ENCODE results near the gene SLFN12L. TPM values are rescaled to one million over a fixed set of nuclear protein-coding genes. Genes with fewer than 3 reads are reported as not detected.

The SLFN12L gene
- 0.36 and 0.88 TPM in 2 replicates for total RNA-seq

DNA sequence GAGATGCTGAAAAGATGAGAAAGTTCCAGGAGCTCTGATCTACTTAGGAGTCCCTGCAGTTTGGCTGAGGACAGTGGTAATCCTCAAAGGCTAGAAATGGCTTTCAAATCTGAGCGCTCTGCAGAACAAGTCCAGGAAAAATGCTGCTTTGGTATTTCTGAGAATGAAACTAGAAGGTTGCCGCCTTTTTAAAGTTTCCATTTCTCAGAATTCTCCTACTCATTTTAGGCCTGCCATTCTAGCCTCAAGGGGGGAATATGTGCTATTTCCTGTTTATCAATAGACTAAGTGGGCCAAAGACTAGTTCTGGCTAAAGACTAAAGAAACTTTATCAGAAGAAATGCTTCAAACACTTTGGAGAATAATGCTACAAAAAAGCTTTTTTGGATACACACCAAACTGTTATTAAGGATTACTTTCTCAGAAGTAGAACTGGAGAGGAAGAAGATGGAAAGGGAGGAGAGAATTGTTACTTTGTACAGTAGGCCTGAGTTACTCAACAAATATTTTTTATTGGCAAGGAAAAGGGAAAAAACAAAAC is at the start of gene SLFN12L:
SLFN12L (minus strand) TSS at position 78 of the 541 bp plus-strand sequence. CDS start 15,314 bp downstream, outside the sequence.
- Histone ChIP-seq H3K4me2 (ENCODE audit: insufficient read depth, low read length) (no peak within 1 kb of the TSS), H3K79me2 (ENCODE audit: insufficient read depth, low read length) (no peaks in the 10 kb centered on the region), H3K4me1 (ENCODE audit: insufficient read depth, low read length) (peaks cover 8% of the 10 kb centered on the region), H3K36me3 (ENCODE audit: insufficient read depth, low read length) (no peaks in the 10 kb centered on the region), H4K20me1 (ENCODE audit: insufficient read depth, low read length) (no peaks in the 10 kb centered on the region), H3K27me3 (ENCODE audit: insufficient read depth, low read length) (no peaks in the 10 kb centered on the region), H3K4me3 (ENCODE audit: insufficient read depth, low read length) (no peak within 1 kb of the TSS), H3K9me3 (ENCODE audit: low read depth, low read length) (no peaks in the 10 kb centered on the region), H3K27ac (ENCODE audit: low read depth, low read length) (no peak within 1 kb of the TSS), H2AFZ (ENCODE audit: low read length) (no peak within 1 kb of the TSS)
- TF ChIP-seq, protein P1, sequence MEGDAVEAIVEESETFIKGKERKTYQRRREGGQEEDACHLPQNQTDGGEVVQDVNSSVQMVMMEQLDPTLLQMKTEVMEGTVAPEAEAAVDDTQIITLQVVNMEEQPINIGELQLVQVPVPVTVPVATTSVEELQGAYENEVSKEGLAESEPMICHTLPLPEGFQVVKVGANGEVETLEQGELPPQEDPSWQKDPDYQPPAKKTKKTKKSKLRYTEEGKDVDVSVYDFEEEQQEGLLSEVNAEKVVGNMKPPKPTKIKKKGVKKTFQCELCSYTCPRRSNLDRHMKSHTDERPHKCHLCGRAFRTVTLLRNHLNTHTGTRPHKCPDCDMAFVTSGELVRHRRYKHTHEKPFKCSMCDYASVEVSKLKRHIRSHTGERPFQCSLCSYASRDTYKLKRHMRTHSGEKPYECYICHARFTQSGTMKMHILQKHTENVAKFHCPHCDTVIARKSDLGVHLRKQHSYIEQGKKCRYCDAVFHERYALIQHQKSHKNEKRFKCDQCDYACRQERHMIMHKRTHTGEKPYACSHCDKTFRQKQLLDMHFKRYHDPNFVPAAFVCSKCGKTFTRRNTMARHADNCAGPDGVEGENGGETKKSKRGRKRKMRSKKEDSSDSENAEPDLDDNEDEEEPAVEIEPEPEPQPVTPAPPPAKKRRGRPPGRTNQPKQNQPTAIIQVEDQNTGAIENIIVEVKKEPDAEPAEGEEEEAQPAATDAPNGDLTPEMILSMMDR (IDR thresholded peaks at IDR 0.05; ENCODE audit: extremely low read depth, low read depth, low read length): no peak
- DNase-seq (ENCODE audit: insufficient read length, low spot score, missing footprints): peak; percentile 41

DNA sequence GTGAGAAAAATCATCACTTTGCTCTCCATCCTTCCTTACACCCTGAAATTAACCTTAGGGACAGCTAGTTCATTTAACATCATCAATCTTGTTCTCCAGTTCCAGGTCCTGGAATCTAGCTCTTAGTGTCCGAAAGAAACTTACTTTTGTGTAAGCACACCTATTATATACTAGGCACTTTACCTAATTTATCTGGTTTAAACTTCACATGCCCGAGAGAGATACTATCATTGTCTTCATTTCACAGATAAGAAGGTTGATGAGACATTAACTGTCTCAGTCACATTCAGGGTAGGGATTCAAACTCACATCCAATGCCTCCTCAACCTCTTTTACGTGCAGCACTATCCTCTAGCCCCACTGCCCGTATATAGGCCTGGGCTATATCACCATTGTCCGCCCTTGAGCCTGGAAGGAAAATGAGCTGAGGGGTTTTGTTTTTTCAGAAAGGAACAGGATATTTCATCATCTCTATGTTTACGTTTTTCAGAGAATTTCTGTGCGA is 49.1 kb upstream of the SLFN12L start:
- Histone ChIP-seq H3K79me2 (ENCODE audit: insufficient read depth, low read length) (peaks cover 44% of the 10 kb centered on the region), H2AFZ (ENCODE audit: low read length) (peak overlapping the region; percentile 97), H3K27me3 (ENCODE audit: insufficient read depth, low read length) (no peaks in the 10 kb centered on the region), H3K4me3 (ENCODE audit: insufficient read depth, low read length) (peak overlapping the region; percentile 94), H3K4me1 (ENCODE audit: insufficient read depth, low read length) (peaks cover 19% of the 10 kb centered on the region), H3K36me3 (ENCODE audit: insufficient read depth, low read length) (no peaks in the 10 kb centered on the region), H3K9me3 (ENCODE audit: low read depth, low read length) (no peaks in the 10 kb centered on the region), H3K27ac (ENCODE audit: low read depth, low read length) (peak overlapping the region; percentile 95), H3K4me2 (ENCODE audit: insufficient read depth, low read length) (peak overlapping the region; percentile 74), H4K20me1 (ENCODE audit: insufficient read depth, low read length) (peaks cover 14% of the 10 kb centered on the region)
- no peak for DNase-seq (ENCODE audit: insufficient read length, low spot score, missing footprints)
- TF ChIP-seq, protein P1 (IDR thresholded peaks at IDR 0.05; ENCODE audit: extremely low read depth, low read depth, low read length): no peak

DNA sequence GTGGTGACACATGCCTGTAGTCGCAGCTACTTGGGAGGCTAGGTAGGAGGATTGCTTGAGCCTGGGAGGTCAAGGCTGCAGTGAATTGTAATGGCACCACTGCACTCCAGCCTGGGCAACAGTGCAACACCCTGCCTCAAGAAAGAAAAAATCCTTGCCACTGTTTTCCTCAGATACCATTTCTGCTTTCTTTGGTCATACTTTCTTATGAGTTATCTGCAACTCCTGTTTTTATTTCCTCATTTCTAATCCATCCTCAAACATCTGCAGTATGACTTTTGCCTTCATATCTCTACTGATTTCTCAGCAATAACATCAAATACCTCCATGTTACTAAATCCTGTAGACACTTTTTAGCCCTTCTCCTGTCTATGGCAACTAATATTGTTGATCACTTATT is 46.6 kb upstream of the SLFN12L start:
- Histone ChIP-seq H3K9me3 (ENCODE audit: low read depth, low read length) (no peaks in the 10 kb centered on the region), H2AFZ (ENCODE audit: low read length) (no peak overlapping the region), H3K4me1 (ENCODE audit: insufficient read depth, low read length) (peaks cover 17% of the 10 kb centered on the region), H3K4me2 (ENCODE audit: insufficient read depth, low read length) (no peak overlapping the region), H4K20me1 (ENCODE audit: insufficient read depth, low read length) (no peaks in the 10 kb centered on the region), H3K27ac (ENCODE audit: low read depth, low read length) (no peak overlapping the region), H3K36me3 (ENCODE audit: insufficient read depth, low read length) (no peaks in the 10 kb centered on the region), H3K79me2 (ENCODE audit: insufficient read depth, low read length) (peaks cover 19% of the 10 kb centered on the region), H3K27me3 (ENCODE audit: insufficient read depth, low read length) (no peaks in the 10 kb centered on the region), H3K4me3 (ENCODE audit: insufficient read depth, low read length) (no peak overlapping the region)
- no peak for DNase-seq (ENCODE audit: insufficient read length, low spot score, missing footprints)
- TF ChIP-seq, protein P1 (IDR thresholded peaks at IDR 0.05; ENCODE audit: extremely low read depth, low read depth, low read length): no peak

DNA sequence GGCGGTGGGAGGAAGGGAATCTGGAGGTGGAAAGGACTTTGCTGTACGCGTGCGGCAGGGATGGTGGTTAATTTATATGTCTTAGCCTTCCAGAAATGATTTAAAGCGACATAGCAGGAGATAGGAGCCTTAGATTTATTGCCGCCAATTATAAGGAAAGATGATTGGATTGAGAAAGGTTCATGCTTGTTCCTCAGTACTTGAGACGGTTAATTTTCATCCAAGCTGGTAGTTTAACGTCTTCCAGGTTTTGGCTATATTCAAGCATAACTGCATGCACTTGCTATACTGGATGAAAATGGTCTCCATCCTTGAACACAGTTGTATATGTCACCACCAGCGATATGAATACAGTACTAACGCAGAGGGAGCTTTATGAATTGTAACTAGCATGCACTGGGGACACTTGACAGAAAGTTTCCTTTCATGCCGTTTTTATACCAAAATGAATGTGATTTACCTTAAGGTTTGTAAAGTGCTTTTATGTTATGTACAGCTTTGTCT is 41.5 kb upstream of the SLFN12L start:
- Histone ChIP-seq H3K9me3 (ENCODE audit: low read depth, low read length) (no peaks in the 10 kb centered on the region), H3K4me3 (ENCODE audit: insufficient read depth, low read length) (peak overlapping the region; percentile 88), H4K20me1 (ENCODE audit: insufficient read depth, low read length) (no peaks in the 10 kb centered on the region), H3K4me1 (ENCODE audit: insufficient read depth, low read length) (peaks cover 18% of the 10 kb centered on the region), H2AFZ (ENCODE audit: low read length) (peak overlapping the region; percentile 98), H3K27ac (ENCODE audit: low read depth, low read length) (peak overlapping the region; percentile 82), H3K36me3 (ENCODE audit: insufficient read depth, low read length) (peaks cover 6% of the 10 kb centered on the region), H3K4me2 (ENCODE audit: insufficient read depth, low read length) (peak overlapping the region; percentile 91), H3K79me2 (ENCODE audit: insufficient read depth, low read length) (peaks cover 2% of the 10 kb centered on the region), H3K27me3 (ENCODE audit: insufficient read depth, low read length) (no peaks in the 10 kb centered on the region)
- TF ChIP-seq, protein P1 (IDR thresholded peaks at IDR 0.05; ENCODE audit: extremely low read depth, low read depth, low read length): no peak
- DNase-seq (ENCODE audit: insufficient read length, low spot score, missing footprints): no peak

Measured in osteoblast (primary cell).